GM19468 (cell line): ENCODE data around the gene FAM237A.

Experiments
- ATAC-seq: cut with Tn5 transposase; IDR thresholded peaks from one replicate; pipeline ENCODE4 v1.9.1; 2021; ENCODE audit warnings: mild to moderate bottlenecking, moderate library complexity, moderate number of reproducible peaks; ENCODE audit not compliant: unreplicated experiment; ENCODE audit errors: extremely low read depth

Gene FAM237A

DNA sequence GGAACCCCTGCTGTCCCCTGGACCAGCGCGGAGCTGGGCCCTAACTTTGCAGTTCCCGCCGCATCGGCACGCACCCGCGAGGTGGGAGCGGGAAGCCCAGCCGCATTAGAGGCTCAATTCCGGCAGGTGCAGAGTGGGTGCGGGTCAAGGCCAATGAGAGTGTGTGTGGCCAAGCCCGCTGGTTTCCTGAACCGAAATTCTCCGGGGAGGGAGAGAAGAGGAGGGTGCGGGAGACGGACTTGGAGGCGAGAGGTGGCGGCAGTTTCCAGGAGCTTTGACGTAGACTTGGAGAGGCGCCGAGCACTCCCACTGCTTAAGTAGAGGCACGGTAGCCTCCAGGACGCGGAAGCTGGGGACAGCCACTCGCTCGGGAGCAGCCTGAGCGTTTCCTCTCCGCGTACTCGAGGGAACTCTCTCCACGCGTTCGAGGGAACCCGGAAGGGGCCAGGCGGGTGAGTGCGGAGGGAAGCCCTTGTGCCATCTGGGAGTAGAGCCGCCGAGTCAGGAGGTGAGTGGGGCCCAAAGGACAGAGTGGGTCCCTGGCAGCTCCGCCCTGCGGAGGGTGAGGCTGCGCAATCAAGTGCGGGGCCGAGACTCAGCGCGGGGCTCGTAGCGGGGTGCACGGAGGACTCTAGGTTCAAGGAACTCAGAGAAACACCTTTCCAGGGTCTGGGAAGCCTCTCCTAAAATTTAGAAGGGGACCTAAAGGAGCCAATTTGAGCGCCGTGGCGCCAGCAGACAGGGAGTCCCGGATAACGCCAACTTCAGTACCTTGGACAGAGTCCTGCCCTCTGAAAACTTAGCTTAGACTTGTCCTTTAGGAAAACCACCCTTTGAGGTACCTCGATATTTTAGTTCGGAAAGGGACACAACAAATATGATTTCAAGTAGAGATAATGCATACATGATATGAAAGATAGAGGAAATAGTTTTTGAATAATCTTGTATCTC, at the start of gene FAM237A:
TSS of gene FAM237A (plus strand) at position 413 of the 951 bp plus-strand sequence. CDS start 1,750 bp downstream, outside the sequence.
- ATAC-seq, result no peak

DNA sequence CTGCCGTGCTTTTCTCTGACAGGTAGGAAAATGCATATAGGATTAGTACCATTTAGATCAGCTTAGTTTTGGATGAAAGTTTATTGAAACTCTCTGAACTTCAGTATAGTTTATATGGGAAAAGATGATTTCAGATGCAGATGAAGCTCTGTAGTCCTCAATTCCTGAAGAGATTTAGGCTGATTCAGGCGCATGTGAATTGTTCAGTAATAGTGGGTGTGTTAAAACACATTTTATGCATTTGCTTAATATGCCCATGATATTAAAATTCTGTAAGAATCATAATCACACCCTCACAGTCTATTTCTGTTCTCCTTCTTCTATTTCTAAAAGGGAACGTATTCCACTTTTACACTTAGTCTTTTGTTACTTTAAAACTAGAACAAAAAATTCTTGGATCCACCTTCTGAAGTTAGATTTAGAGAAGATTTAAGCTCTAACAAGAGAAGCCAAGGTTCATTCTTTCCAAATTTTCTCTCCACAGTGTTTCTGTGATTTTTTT, 44.5 kb upstream of the FAM237A start:
- ATAC-seq, result no peak

DNA sequence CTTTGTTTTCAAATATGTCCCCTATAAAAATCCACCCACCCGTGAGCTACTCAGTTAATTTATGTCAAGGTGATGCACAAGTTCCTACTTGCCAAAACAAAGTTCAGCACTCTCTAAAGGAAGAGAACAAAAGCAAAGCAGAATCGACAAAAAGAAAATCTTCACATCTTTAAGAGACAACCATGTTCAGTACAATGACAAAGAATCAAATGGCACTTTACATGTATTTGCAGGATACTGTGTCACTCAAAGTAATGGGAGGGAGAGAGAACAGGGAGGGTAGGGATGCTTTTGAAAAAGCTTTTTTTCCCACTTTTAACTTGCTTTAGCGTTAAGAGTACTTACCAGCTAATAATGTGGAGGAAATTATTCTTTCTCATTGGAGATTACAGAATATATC, 39.0 kb upstream of the FAM237A start:
- ATAC-seq, result no peak

DNA sequence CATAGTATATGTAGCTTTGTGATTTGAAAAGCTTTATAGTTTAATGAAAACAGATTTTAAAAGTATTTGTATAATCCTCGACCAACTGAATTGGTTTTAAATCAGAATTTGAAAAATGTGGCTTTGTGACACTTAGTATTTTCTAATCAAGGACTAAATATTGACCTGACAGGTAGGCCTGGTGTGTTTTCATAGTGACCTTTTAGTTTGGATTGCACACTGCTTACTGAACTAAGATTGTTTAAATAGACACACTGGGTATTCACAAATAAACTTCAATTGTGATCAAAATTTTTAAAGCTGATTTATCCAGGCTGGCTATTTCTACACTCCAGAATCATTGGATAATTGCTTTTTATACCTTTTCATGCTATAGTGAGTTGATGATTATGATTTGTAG, 31.8 kb upstream of the FAM237A start:
- no peak for ATAC-seq

DNA sequence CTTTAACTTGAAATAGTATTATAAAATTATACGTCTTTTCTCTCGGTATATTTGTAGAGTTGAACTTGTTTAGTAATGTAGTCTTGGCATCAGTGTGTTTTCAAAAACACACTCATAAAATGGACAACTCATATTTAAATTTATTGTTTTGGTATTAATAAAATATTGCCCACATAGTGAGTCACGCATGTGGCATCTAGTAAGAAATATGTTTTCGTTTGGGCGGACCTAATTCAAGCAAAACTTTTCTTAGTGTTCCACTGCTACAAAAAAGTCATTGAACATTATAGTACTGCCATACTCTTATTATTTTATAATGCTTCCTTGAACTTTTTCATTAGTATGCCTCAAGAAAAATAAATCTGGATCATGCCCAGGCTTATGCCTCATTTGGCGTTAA, 31.1 kb upstream of the FAM237A start:
- ATAC-seq, result no peak

DNA sequence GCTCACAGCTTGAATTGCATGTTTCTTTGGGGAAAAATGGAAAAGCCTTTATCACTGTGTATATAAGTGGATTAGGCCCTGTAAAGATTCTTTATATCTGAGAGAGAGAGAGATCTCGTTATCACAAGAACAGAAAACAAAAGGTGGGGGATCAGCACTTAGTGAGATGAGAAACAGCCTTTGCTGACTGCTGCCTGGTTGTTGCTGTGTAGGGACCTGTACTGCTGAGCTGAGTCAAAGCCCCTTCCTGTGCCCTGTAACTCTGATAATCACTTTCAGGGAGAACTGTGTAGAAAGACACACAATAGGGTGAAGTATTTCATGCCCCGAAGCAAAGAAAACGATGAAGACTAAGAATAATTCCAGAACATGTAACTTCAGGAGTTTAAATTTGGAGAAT, 30.6 kb upstream of the FAM237A start:
- ATAC-seq, result no peak

DNA sequence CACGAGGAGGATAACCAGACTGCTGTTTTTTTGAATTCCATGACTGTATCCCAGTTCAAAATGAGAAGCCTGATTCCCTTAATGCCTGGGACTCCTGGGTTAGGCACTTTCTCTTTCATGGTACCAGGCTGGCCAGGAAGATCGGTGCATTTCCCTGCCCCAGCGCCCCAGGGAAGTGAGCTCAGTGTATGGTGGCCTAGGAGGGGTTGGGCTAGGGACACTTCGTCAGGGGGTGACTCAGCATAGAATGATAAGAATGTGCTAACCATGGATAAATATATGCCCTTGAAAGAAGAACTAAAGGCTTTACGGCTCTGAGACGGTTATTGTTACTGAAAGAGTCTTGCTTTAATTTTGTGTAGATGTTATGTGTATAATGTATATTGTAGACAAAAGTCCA, 27.5 kb upstream of the FAM237A start:
- no peak for ATAC-seq

DNA sequence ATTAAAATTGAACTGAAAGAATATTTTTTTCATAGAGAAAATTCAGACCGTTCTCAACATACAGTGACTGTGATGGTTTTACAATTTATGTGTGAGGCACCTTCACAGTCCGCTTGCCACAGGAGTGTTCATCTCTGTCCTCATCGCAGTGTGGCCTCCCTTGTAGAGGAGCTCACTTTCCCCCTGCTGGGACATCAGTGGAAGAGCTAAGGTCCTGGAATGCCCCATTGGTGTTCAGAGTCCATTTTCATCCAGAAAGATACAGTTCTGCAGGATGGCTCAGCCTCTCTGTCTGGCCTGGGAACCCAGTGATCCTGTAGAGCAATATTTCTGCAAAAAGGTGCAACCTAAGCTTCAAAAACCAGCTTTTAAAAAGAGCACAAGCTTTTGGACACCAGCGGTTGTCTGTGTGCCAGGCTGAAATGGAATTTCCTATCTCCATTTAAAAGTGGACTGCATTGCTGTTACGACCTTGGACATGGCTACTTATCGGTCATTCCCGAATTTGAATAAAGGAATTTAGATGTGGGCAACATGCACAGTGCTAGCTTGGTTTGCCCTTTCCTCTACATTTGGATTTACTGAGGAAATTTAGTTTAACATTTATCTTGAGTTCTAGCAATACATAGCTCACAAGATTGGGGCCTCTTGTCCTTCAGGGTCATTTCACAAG, 26.7 kb upstream of the FAM237A start:
- no peak for ATAC-seq

DNA sequence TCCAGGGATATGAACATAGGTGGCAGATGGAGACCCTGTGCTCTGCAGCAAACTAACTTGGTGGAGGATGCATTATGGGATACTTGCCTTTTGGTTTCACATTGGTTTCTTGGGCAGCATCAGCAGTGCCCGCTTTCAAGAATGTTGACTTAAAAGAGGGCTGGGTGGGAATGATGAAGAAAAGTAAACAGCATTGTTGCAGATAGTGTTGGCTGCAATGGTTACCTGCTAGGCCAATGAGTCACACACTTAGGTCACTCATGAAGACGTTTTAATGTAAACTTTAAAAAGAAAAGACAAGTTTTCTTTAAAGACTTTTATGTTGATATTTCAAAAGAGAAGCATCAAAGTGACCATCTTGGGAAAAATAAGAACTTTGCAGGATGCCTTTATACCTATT, 26.1 kb upstream of the FAM237A start:
- ATAC-seq, result no peak

DNA sequence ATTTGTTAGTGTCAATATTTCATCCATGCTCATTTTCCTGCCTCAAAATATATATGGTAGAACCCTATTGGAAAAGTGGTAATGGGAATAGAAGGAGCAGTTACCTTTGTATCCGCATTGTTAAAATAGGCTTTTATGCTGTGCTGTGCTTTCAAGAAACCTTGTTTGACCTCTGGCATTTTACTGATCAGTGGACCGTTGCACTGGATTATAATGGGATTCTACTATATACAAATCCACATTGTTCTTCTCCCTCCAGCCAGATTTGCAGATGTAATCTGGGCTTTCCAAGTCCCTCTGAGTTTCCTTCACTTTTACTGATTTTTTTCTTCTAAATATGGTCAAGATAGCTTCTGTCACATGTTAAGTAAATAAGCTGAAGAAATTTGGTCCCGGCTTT, 23.3 kb upstream of the FAM237A start:
- no peak for ATAC-seq

DNA sequence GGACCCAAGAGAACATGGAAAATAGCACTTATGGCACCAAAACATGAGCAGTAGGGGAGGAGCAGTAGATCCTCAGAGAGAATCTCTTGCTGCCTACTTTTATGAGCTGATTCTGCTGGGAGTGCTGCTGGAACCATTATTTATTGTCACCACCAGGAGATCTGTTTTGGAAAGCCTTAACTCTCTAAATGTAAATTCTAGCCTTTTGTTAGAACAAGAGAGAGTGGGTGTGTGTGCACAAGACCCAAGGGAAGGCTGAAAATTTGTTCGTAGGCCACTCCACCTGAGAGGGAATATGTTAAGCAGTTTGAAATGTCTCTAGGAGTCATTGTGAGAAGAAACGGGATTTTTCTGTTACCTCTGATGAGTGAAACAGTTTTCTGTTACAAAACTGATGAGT, 16.2 kb upstream of the FAM237A start:
- ATAC-seq, result no peak

DNA sequence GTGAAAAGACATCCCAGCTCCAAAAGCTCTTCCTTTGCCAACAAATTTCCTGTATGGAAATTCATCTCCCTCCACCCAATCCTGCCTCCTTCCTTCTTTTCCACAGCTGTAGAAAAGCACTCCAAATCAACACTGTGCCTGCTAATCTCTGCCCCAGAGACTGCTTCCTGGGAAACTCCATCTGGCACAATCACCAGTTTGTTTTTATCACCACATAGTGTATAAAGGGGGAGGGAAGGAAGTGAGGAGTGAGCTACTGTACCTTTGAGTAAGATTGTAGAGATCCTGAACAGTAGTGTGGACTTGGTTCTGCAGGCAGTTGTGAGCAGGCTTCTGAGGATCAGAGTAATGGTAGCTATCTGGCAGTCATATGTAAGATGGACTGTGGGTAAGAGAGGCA, 14.7 kb upstream of the FAM237A start:
- no peak for ATAC-seq

DNA sequence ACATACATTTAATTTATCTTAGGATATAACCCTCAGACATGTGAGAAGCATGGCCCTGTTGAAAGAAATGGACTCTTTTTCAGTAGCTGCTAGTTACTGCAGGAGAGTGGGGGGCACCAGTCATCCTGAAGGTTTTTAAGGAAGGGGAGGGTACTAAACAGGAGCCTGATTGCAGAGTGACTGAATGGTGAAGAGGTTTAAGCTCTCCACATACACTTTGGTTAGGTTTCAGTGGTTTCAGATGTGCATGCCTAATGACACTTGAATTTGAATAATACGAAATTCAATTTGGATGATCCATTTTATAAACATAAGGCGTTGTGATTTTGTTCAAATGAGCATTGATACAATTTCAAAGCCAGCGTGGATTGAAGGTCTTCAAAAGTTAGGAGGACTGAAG, 10.9 kb upstream of the FAM237A start:
- ATAC-seq, result no peak

DNA sequence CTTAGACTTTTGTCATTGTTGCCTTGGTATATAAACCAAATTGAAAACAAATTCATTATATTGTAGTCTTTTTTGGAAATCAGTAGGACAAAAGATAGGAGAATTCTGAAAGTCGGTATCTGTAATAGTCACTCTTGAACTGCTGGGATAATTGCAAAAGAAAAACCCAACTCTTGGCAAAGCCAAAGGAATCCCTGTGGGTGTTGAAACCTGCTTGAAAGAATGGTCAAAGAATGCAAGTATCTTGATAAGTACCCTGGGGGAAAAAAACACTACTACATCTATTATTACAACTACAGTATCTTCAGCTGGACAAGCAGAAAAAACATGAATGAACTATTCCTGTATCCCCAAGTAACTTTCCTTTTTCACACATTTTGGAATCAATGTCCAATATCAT, 7.3 kb upstream of the FAM237A start:
- ATAC-seq, result no peak

DNA sequence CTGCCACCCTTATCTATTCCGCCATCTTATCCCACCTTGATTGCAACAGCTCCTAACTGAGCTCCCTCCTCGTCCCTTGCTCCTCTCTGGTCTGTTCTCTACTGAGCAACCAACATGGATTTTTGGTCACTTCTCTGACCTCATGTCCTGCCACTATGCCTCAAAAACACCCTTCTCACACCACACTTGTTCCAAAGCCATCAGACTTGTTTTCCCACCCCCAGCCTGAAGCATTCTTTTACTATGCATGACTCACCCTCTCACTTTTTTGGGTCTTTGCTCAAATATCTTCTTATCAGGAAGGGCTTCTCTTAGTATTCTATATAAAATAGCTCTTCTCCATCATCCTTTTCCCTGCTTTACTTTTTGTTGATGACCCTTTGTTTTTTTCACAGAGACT, 2.7 kb upstream of the FAM237A start:
- no peak for ATAC-seq

DNA sequence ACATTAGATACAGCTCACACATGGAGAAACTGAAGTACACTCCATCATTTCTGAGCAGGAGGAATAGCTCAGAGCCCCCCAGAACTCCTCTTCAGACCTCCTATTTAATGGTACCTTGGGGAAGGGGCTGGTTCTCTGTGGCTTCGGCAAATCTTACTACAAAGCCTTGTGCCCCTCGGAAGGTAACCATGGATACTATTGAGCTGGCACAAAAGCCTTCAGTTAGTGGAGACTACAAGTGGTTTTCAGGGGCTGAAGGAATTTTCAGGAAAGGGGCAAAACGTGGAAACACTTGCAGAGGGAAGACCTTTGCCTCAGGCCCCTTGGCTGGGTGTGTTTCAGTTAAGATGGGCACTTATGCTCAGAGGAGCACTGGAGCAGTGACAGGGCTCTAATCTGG, 1.1 kb upstream of the FAM237A start:
- no peak for ATAC-seq

DNA sequence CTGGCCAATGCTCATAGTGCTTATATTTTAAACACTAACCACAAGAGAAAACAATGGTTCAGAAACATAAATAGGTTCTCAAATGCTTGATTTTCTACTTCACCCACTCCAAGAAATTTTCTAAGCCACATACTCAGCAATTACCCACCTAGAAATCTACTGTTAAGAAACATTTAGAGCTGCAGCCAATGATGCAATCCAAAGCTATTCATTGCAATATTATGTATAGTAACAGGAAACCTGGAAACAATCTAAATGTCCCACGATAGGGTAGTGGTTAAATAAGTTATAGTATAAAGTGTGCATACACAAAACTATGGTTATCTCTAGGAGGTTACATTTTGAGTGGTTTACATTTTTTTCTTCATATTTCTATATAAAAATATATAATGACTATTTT, 5.7 kb downstream of the FAM237A start:
- ATAC-seq, result no peak

DNA sequence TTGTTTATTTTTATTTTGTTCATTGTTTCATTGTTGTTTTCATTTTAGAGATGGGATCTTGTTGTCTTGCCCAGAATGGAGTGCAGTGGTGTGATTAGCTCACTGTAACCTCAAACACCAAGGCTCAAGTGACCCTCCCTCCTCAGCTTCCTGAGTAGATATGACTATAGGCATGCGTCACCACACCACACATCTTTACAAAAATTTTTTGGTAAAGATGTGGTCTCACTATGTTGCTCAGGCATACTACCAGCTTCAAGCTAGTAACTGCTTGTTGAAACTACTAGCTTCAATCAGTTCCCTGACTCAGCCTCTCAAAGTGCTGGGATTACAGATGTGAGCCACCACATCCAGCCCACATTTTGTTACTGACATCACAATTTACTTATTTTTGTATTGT, 14.8 kb downstream of the FAM237A start:
- ATAC-seq, result no peak

DNA sequence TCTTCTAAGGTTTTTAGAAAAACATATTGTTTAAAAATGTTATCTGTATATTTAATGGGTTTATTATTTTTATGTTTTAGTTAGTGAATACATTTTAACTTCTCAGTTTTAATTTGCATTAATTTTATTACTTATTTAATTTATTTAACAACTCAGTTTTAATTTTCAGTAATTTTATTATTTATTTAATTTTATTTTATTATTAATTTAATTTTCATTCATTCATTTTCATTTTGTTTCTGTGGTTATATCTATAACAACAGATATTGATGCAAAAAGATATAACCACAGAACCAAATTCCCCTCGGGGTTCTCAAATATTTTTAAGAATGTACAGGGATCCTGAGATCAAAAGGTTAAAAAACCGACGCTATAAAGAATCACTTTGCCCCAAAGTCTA, 23.0 kb downstream of the FAM237A start:
- ATAC-seq, result no peak

DNA sequence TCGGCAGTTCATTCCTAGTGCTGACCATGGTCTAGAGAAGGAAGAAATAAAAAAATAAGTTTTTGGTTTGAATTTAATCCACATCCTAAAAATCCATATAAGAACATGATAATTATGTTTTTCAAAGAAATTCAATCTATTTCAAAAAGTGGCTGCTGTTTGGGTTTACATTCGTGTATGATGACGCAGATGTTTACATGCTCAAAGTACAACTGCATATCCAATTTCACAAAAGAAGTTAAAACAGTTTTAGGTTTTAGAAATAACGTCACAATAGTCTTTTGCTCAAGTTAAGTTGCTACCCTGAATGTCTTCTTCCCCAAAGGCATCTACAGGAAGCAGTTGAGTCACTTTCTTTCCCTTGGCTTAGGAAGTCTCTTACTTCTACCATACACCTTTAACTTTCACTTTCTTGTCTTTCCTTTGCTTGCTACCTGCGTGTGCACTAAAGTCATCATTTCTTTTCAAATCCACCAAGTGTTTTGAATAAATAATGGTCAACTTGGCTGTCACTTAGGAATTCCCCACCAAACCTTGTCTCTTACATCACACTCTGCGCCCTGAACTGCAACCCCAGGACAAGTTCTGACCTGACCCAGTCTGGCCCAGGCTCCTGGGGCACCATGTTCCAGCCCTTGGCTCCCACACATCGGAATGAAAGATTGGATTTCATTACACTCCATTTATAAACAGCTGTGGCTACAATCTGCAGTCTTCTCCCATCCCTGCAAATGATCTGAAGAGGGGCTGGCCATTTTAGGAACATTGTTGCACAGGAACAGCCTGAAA, 28.4 kb downstream of the FAM237A start:
- no peak for ATAC-seq

DNA sequence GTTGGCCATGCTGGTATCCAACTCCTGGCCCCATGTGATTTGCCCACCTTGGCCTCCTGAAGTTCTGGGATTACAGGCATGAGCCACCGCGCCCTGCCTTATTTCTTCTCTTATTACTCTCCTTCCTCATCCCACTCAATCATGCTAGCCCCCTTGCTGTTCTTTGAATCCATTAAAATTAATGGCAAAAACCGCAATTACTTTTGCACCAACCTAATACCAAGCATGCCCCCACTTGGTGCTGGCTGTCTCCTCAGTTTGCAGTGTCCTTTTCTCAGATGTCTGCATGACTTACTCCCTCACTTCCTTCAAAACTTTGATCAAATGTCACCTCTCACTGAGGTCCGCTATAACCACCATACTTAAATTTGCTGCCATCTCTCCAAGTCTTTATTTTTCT, 41.3 kb downstream of the FAM237A start:
- ATAC-seq, result no peak
